ENCODE measurements around the gene SH3PXD2B.
"Not testable (repeated sequence)": the region's sequence is repeated elsewhere in the genome, so short reads cannot be mapped to it uniquely, and the experiment has no call there.

SH3PXD2B gene

DNA sequence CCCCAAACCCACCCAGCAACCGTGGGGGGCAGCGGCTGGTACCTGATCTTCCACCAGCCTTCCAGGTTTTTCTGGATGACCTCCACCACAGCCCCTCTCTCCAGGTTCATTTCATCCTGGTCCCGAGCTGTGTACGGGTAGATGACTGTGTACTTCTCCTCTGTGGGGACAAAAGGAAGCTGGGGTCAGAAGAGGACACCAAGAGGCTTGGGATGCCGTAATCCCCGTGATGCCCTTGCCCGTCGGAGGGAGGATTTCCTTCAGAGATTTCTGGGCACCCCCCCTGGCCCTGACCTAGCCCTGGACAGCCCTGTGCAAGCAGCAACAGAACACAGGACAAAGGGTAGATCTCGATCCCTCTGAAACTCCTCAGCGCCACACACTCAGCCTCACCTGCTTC is 100.5 kb downstream of the SH3PXD2B start:
- Histone ChIP-seq H3K4me3 (no peak overlapping the region), H3K27ac (no peak overlapping the region)

DNA sequence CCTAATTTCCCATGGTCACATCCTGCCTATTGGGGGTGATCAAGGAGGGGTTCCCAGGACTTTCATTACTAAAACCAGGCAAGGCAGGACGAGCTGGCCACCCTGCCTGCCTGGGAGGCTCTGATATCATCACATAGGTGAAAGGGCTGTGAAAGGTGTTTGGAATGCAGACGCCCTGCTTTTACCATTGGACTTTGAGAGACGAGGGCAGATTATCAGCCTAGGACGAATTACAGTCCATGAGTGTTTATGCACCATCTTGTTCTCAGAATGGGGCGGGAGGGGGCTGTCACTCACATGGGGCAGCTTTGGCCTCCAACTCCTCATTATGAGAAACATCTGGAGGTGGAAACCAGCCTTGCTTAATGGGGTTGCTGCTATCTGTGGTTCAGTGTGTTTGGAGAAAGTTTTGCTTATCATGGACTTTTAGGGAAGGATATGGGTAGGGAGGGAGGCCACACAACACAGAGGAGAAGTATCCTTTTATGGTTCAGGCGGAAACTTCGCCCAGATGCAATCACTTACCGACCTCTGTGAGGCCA is 101.0 kb downstream of the SH3PXD2B start:
- H3K27ac ChIP-seq: no peak overlapping the region
- no peak overlapping the region for H3K4me3 ChIP-seq

DNA sequence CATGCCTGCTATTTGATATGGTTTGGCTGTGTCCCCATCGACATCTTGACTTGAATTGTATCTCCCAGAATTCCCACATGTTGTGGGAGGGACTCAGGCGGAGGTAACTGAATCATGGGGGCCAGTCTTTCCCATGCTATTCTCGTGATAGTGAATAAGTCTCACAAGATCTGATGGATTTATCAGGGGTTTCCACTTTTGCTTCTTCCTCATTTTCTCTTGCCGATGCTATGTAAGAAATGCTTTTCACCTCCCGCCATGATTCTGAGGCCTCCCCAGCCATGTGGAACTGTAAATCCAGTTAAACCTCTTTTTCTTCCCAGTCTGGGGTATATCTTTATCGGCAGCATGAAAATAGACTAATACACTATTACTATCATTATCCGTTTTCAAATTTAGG is 101.8 kb downstream of the SH3PXD2B start:
- H3K4me3 ChIP-seq, H3K27ac ChIP-seq: not testable (repeated sequence)

DNA sequence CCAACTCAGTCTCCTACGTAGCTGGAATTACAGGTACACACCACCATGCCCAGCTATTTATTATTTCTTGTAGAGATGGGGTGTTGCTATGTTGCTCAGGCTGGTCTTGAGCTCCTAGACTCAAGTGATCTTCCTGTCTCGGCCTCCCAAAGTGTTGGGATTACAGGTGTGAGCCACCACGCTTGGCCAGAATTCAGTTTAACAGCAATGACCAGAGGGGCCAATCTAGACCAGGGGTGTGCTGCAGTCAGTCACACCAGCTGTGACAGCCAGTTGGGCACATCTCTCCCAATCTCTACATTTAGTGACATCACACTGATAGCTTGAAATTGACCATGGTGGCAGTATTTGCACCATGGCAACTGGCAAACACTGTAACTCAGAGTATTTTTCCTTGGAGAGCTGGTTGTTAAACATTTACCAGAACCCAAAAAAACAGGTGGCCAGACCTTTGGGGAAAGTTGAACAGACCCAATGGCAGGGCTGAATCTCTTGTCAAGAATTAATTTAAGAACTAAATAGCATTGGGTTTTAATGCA is 103.0 kb downstream of the SH3PXD2B start:
- H3K27ac ChIP-seq: no peak overlapping the region
- no peak overlapping the region for H3K4me3 ChIP-seq

DNA sequence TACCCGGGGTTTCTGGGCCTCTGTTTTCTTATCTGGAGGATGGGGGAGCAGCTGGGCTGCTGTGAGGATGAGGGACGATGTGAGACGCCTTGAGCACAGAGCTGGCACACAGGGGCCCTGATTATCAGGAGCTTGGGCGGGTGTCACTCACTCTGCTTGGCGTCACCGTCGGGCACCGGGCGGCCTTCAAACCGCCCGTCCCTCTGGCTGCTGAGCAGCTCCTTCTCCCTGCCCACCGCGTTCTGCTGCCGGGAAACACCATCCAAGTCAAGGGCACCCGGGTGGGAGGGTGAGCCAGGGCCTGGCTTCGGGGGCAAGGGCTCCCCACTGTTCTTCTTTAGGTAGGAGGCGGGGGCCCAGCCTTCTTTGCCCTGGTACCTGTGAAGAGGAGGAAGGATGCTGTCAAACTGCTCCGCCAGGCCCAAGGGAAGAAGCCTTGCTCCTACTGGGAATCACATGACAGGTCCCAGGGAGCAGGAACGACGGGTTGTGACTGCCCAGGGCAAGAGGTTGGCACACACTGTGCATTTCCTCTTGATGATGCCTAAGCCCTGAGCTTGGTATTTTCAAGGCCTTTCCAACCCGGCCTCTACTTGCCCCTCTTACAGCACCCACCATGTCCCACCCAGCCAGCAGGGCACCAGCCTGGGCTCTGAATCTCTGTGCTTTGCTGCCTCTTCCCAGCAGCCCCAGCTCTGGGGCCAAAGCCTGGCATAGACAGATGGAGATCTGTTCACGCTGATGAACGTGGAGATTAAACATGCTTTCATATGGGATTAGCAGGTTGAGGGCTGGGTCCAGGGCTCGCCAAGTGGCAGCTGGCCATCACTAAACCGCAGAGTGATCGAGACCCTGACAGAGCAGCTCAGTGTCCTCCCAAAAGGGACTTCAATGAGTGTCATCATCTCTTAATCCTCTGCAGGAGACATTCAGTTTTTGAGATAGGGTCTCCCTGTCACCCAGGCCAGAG is 103.8 kb downstream of the SH3PXD2B start:
- Histone ChIP-seq H3K4me3 (no peak overlapping the region), H3K27ac (no peak overlapping the region)

DNA sequence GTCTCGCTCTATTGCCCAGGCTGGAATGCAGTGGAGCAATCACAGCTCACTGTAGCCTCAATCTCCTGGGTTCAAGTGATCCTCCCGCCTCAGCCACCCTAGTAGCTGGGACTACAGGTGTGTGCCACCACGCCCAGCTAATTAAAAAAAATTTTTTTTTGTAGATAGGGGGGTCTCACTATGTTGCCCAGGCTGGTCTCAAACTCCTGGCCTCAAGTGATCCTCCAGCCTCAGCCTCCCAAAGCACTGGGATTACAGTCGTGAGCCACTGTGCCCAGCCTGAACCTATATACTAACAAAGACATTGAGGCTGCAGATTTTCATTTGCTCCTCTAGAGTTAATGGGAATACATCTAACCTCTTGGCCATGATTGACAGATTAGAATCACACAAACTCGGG is 105.6 kb downstream of the SH3PXD2B start:
- H3K27ac ChIP-seq: not testable (repeated sequence)

DNA sequence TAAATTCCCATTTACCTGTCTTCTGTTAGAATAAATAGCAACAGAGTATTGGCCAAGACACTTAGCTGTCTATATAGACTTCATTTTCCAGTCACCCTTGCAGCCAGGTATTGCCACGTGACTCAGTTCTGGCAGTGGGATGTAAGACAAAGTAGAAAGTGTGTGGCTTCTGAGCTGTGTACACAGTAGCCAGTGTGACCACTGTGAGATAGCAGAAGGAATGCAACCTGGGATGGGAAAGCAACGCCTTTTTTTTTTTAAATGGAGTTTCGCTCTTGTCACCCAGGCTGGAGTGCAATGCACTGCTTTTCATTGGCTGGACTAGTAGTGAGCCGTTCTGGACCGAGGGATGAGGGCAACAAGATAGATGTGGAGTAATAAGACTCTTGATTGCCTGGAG is 106.2 kb downstream of the SH3PXD2B start:
- H3K27ac ChIP-seq: no peak overlapping the region
- H3K4me3 ChIP-seq: no peak overlapping the region

More for the DNA sequence above, 105.6 kb downstream of the SH3PXD2B start:
- H3K4me3 ChIP-seq: not testable (repeated sequence)

DNA sequence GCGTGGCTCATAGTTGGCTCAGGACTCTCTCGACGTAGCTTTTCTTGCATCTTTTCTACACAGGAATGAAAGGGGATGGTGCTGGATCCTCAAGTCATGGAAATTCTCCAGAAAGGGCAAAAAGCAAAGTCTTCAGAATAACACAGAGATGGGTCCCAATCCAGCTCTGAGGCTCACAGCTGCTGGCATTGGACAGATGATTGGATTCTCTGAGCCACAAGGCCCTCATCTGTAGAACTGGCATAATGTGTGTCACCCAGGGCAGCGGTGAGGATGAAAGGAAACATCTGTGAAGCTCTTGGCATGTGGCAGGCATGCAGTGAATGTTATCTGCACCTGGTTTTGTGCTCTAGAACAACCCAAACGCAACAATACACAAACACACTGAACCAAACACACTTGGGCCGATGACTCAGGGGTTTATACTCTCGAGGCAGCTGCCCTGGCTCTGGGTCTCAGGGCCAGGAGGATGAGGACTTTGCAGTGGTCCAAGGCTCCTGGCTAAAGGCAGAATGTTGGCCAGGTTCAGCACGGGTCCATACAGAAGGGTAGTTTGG is 106.8 kb downstream of the SH3PXD2B start:
- Histone ChIP-seq H3K27ac (no peak overlapping the region), H3K4me3 (no peak overlapping the region)

DNA sequence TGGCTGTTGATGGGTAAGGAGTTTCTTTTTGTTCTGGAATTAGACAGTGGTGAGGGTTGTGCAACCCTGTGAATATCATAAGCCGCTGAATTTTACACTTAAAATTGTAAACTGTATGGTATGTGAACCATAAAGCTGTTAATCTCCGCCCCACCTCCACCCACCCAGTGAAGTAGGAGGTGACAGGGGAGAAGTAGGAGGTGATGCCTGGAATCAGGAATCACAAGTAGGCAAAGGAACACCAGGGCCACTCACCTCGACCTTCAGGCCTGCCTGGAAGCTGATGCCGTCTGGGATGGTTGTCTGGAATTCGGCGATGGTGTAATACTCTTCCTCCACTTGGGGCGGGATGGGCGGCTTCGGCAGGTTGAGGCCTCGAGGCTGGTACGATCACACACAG is 108.4 kb downstream of the SH3PXD2B start:
- Histone ChIP-seq H3K4me3 (no peak overlapping the region), H3K27ac (no peak overlapping the region)

DNA sequence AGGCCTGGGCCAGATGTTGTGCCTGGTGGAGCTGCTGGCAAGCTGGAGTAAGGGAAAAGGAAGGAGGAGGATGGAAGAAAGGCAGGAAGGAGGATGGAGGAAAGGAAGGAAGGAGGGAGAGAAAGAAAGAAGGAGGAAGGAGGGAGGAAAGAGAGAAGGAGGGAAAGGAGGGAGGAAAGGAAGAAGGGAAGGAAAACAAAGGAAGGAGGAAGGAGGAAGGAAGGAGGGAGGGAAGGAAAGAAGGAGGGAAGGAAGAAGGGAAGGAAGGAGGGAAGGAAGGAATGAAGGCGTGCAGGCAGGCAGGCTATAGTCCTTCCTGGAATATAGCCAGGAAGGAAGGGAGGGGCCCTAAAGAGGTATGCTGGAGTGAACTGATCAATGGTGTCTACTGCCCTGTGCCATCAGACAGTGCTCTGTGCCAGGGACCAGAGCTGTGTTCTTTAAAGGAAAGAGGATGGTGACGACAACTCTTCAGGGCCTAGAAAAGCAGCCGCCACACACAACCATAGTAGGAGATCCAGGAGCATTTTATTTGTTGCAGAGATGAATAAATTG is 109.4 kb downstream of the SH3PXD2B start:
- no peak overlapping the region for H3K4me3 ChIP-seq
- H3K27ac ChIP-seq: no peak overlapping the region

DNA sequence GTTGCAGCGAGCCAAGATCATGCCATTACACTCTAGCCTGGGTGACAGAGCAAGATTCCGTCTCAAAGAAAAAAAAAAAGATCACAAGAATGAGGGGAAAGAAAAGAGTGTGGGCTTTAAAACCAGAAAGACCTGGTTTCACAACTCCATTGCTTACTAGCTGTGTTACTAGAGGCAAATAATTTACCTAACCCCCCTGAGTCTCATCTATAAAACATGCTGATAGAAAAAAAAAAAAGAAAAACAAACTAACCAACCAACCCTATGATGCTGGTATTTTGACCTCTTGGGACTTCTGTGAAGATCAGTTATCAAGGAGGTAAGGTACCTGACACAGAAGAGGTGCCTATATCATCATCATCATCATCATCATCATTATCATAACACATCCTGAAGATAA is 110.6 kb downstream of the SH3PXD2B start:
- Histone ChIP-seq H3K4me3 (no peak overlapping the region), H3K27ac (no peak overlapping the region)

DNA sequence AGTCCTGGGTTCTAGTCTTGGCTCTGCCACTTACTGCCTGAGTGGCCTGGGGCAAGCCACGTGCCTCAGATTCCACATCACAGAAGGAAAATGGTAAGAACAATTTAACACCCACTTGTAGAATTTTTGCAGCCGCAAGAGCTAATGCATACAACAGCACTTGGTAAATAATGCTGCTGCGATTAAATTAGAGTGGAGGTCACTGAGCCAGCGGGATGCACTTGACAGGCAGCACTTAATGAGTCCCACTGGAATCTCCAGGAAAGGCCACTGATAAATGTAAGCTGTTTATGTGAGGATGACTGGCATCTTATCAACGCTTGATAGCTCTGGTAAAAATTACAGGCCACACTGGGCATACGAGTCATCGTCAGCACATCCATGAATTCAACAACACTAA is 111.4 kb downstream of the SH3PXD2B start:
- no peak overlapping the region for H3K4me3 ChIP-seq

DNA sequence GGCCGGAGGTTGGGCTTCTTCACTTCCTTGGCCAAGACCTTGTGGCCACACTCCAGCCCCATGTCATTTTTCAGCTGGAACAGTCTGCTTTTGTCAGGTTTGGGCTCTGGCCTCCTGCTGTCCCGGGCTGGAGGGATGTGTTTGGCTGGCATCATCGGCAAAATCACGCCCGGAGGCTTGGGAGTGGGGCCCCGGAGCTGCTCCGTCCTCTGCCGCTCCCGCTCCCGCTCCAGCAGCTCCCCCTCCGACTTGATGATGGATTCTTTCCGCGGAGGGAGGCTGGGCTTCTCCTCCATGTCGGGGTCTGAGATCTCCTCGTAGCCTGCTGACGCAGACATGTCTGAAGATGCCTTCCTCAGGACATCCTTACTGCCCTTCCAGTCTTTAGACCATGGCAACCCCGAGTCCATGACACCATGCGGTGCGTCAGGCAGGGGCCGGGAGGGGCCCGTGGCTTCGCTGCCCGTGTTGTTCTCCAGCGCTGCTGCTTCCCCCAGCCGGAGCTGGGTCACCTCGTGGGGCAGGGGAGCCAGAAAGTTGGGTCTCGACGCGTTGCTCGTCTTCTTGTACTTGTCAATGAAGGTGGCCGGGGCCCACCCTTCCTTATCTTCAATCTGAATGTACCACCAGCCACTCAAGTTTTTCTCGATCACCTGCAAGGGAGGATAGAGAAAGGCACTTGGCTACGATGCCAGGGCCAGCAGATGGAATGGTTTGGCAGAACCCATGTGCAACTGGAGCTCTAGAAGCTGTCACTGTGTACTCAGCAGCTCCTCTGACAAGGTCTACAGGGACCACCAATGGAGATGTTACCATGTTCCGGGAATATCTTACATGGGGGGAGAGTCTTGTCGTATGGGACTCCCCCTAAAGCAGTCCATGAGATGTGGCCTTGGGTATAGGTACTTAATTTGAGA is 114.8 kb downstream of the SH3PXD2B start:
- Histone ChIP-seq H3K4me3 (no peak overlapping the region), H3K27ac (no peak overlapping the region)

More for the DNA sequence above, 111.4 kb downstream of the SH3PXD2B start:
- H3K27ac ChIP-seq: no peak overlapping the region

DNA sequence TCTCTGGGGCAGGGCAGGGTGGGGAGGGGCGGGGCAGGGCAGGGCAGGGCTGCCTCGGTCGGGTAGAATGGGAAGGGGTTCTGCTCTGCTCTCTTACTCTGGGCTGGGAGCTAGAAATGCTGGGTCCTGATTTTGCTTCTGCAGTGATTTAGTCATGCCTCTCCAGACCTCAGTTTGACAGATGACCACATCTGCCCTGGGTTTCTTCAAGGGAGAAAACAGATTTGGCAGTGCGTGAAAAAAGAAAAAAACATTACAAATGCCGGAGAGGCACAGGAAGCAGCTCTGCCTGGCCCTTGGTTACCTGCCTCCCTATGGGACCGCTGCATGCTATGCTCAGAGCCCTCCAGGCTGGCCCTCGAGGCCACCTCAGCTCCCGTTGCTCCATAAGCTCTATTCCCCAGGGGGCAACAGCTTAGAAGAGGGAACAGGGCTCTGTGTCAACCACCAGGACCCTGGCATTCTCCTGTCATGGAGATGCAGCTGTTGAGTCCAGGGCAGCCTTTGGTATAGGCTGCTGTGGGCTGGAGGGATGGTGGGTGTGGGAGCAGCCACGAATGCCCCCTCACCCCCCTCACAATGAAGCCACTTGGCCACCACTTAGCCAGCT is 117.5 kb downstream of the SH3PXD2B start:
- H3K4me3 ChIP-seq: no peak overlapping the region
- H3K27ac ChIP-seq: no peak overlapping the region

DNA sequence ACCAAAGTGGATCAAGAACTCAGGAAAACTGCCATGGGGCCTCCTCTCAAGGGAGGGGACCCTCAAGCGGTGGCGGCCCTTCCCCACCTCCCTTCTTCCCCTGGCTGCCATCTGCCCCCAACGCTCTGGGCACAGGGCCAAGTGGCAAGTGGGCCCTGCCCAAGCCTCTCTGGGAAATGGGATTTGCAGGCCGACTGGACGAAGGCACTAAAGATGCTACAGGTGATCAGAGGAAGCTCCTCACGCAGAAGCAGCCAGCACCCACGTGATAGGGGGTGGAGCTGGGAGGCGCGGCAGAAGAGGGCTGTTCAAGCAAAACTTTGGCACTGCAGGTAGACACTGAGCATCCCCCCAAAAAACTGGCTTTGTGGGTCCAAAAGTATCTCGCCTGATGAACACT is 118.1 kb downstream of the SH3PXD2B start:
- Histone ChIP-seq H3K4me3 (no peak overlapping the region), H3K27ac (no peak overlapping the region)

DNA sequence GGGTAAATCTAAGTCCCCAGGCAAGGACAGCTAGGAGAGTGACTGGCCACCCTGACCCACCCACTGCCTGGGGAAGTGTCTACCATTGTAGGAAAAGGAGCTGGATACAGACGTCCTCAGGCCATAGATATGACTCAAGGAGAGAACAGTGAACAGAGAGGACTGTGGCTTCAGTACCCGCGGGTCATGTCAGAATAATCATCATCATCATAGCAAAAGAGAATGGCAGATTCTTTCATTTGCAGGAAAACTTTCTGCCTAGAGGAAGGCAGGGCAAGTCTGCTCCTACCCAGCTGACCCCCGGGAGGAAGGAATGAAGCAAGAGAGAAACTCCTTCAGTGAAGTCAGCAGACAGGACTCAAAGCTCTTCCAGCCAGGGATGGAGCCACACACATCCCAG is 118.6 kb downstream of the SH3PXD2B start:
- Histone ChIP-seq H3K27ac (no peak overlapping the region), H3K4me3 (no peak overlapping the region)

DNA sequence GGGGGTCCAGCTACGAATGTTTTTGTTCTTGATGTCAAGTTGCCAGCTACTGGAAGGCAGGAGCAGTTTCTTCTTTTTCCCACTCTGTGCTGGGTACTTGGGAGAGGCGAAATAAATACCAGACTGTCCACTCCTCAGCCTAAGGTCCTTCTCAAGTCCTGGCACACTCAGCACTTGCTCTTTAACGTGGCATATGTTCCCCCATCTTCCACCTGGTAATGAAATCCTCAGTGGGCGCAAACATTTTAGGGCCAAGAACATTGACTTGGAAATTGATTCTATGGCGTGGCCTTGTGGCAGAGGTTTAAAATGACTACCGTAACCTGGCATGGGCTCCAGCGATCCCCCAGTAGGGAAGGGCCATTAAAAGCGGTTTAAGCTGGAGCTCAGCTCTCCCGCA is 119.7 kb downstream of the SH3PXD2B start:
- H3K4me3 ChIP-seq: no peak overlapping the region
- no peak overlapping the region for H3K27ac ChIP-seq

DNA sequence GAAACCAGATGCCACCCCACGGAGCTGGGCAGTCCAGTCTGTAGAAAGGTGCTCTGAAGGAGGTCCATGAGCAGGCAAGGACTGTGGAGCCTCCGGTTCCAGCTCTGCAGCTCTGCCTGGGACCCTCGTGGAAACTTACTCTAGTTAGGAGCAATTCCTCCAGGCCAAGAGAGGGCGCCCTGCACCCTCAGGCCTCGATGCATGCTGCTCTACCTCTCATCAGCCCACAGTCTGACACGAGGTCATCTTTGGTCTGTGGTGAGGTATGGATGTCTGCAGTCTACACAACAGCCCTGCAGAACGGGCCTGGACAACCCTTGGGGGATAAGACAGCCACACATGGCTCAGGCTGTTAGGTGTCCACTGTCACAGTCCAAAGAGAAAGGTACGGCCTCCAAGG is 120.1 kb downstream of the SH3PXD2B start:
- Histone ChIP-seq H3K27ac (no peak overlapping the region), H3K4me3 (no peak overlapping the region)

DNA sequence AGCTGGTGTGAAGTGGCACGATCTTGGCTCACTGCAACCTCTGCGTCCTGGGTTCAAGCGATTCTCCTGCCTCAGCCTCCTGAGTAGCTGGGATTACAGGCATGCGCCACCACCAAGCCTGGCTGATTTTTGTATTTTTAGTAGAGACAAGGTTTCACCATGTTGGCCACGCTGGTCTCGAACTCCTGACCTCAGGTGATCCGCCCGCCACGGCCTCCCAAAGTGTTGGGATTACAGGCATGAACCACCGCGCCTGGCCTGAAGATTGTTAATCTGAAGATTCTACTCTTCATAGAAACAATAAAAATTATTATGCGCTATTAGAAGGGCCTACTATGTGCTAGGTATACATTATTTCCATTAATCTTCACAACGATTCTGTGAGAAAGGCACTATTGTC is 127.4 kb downstream of the SH3PXD2B start:
- H3K27ac ChIP-seq, H3K4me3 ChIP-seq: not testable (repeated sequence)
